Effector memory CD4-positive, alpha-beta T cell (primary cell): ENCODE results near the gene IFT80.
"Not testable (repeated sequence)": the region's sequence is repeated elsewhere in the genome, so short reads cannot be mapped to it uniquely, and the experiment has no call there.

Experiments used
- DNase-seq, 3 donors: peaks; one replicate each; pipeline ENCODE4 v3.0.0-alpha.2; 2020
- H3K27ac ChIP-seq: 2 replicates; pipeline ENCODE4 v1.7.0; 2013; ENCODE audit warnings: mild to moderate bottlenecking, low read length, moderate library complexity; ENCODE audit not compliant: insufficient read depth, poor library complexity, severe bottlenecking
- H3K27me3 ChIP-seq: replicated peaks from 2 replicates; pipeline ENCODE4 v1.7.0; 2013; ENCODE audit warnings: mild to moderate bottlenecking, low read length; ENCODE audit not compliant: insufficient read depth, control insufficient read depth, poor library complexity, severe bottlenecking
- H3K36me3 ChIP-seq: 2 replicates; pipeline ENCODE4 v1.7.0; 2013; ENCODE audit warnings: mild to moderate bottlenecking, low read length, moderate library complexity; ENCODE audit not compliant: control insufficient read depth, insufficient read depth
- H3K4me1 ChIP-seq: 2 replicates; pipeline ENCODE4 v1.7.0; 2013; ENCODE audit warnings: low read length, mild to moderate bottlenecking; ENCODE audit not compliant: control insufficient read depth, insufficient read depth, poor library complexity, severe bottlenecking
- H3K4me3 ChIP-seq: 2 replicates; pipeline ENCODE4 v1.7.0; 2013; ENCODE audit warnings: low read length, low read depth, mild to moderate bottlenecking; ENCODE audit not compliant: insufficient read depth, poor library complexity, severe bottlenecking
- H3K9me3 ChIP-seq: 2 replicates; pipeline ENCODE4 v1.7.0; 2013; ENCODE audit warnings: mild to moderate bottlenecking, low read length, moderate library complexity; ENCODE audit not compliant: control insufficient read depth

IFT80 gene

DNA sequence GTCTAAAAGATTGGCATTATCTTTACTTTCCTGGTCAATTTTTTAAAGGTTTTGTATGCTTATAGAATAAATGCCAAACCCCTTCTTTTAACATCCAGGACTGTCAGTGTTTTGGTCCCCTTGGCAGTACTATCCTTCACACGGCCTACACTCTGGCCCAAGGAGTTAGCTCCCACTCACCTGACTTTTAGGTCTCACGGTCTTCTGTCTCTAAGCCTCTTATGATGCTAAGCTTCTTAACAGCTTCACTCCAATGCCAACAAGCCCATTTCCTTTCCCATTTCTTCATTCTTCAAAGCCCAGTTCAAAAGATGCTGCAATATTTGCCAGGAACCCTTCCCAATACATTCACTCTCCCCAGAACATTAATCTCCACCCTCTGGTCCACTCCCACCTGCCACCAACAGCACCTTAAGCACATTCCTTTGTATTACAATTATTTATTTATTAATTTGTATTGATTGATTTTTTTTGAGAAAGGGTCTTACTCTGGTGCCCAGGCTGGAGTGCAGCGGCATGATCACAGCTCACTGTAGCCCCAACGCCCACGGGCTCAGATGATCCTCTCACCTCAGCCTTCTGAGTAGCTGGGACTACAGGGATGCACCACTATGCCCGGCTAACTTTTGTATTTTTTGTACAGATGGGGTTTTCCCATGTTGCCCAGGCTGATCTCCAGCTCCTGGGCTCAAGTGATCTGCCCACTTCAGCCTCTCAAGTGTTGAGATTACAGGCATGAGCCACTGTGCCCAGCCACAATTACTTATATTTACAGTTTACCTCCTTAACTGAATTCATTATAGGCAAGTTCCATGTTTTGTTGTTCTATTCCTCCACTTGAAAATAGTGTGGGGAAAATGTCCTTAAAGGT is 27.8 kb downstream of the IFT80 start:
- no peak overlapping the region for H3K27ac ChIP-seq
- no peaks in the 10 kb centered on the region for H3K27me3 ChIP-seq
- peaks cover 5% of the 10 kb centered on the region for H3K4me1 ChIP-seq
- H3K36me3 ChIP-seq: peaks cover 5% of the 10 kb centered on the region
- DNase-seq: no peak
- H3K4me3 ChIP-seq: no peak overlapping the region
- no peaks in the 10 kb centered on the region for H3K9me3 ChIP-seq

- Histone ChIP-seq H3K4me1 (peaks cover 5% of the 10 kb centered on the region), H3K4me3 (no peak overlapping the region), H3K27me3 (no peaks in the 10 kb centered on the region), H3K9me3 (no peaks in the 10 kb centered on the region), H3K36me3 (peaks cover 5% of the 10 kb centered on the region), H3K27ac (no peak overlapping the region)
- no peak for DNase-seq
These were observed 29.2 kb downstream of the IFT80 start for GRCh38 chr3:160369784-160370183.

DNA sequence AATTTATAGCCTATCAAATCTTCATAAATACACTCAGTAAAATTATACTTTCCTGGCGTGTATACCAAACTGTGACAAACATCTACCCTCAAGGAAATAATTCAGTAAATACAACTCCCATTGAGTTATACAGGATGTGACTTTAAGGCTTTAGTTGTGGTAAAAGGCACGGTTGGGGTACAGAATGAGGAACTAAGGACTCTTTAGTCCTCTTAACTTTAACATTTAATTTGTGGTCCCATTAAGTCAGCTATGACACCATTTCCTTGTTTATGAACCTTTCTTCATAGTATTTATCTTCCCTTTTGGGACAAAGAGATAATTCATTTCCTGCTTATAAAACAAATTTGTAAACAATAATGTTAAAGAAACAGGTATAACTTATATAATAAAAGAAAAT is 30.2 kb downstream of the IFT80 start:
- Histone ChIP-seq H3K36me3 (no peaks in the 10 kb centered on the region), H3K27me3 (no peaks in the 10 kb centered on the region), H3K27ac (no peak overlapping the region), H3K9me3 (no peaks in the 10 kb centered on the region), H3K4me1 (peaks cover 5% of the 10 kb centered on the region), H3K4me3 (no peak overlapping the region)
- DNase-seq: no peak

- no peak overlapping the region for H3K27ac ChIP-seq
- no peak overlapping the region for H3K4me3 ChIP-seq
- H3K4me1 ChIP-seq: peaks cover 5% of the 10 kb centered on the region
- no peak for DNase-seq
- H3K36me3 ChIP-seq: no peaks in the 10 kb centered on the region
- H3K9me3 ChIP-seq: no peaks in the 10 kb centered on the region
- H3K27me3 ChIP-seq: no peaks in the 10 kb centered on the region
These were observed 33.0 kb downstream of the IFT80 start for GRCh38 chr3:160365869-160366522.

DNA sequence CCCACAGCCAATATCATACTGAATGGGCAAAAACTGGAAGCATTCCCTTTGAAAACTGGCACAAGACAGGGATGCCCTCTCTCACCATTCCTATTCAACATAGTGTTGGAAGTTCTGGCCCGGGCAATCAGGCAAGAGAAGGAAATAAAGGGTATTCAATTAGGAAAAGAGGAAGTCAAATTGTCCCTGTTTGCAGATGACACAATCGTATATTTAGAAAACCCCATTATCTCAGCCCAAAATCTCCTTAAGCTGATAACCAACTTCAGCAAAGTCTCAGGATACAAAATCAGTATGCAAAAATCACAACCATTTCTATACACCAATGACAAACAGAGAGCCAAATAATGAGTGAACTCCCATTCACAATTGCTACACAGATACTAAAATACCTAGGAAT is 36.1 kb downstream of the IFT80 start:
- not testable (repeated sequence) for DNase-seq, H3K27ac ChIP-seq, H3K4me3 ChIP-seq, H3K4me1 ChIP-seq, H3K36me3 ChIP-seq, H3K27me3 ChIP-seq, H3K9me3 ChIP-seq

DNA sequence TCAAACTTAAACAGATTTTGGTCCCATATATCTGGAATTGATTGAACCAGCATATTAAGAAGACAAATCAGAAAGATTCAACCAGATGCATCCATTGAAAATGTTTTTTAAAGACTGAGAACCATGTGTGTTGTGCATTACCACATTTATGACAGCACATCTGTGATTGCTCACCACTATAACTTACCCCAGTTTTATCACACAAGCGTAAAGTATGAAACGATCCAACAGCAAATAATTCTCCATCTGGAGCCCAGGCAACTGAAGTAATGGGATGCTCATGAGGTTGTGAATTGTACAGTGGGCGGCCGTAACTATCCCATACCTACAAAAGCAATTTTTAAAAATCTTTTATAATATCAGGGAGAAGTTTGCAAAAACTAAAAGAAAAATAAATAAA is 43.2 kb downstream of the IFT80 start:
- Histone ChIP-seq H3K4me1 (no peaks in the 10 kb centered on the region), H3K27ac (no peak overlapping the region), H3K36me3 (no peaks in the 10 kb centered on the region), H3K9me3 (no peaks in the 10 kb centered on the region), H3K4me3 (no peak overlapping the region), H3K27me3 (no peaks in the 10 kb centered on the region)
- no peak for DNase-seq

- no peak overlapping the region for H3K4me3 ChIP-seq
- no peaks in the 10 kb centered on the region for H3K27me3 ChIP-seq
- H3K4me1 ChIP-seq: no peaks in the 10 kb centered on the region
- no peaks in the 10 kb centered on the region for H3K9me3 ChIP-seq
- H3K27ac ChIP-seq: no peak overlapping the region
- DNase-seq: no peak
- no peaks in the 10 kb centered on the region for H3K36me3 ChIP-seq
These were observed 52.5 kb downstream of the IFT80 start for GRCh38 chr3:160346511-160346910.

DNA sequence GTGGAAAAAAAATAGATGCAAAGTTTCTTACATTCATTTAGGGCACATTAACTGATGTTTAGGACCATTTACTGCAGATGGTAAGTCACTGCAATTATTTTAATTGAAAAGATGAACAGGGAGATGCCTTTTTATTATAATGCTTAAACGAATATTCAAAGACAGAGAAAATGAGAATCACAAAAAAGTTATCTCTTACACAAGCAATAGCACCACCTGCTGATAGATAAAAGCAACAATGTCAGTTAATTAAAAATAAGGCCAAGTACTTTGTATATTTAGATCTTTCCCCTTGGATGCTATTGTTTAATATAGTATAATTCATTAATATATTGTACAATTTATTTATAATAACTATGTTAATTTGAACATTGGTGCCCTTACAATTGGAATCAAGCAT is 55.9 kb downstream of the IFT80 start:
- Histone ChIP-seq H3K27me3 (no peaks in the 10 kb centered on the region), H3K4me1 (no peaks in the 10 kb centered on the region), H3K36me3 (no peaks in the 10 kb centered on the region), H3K27ac (no peak overlapping the region), H3K4me3 (no peak overlapping the region), H3K9me3 (no peaks in the 10 kb centered on the region)
- no peak for DNase-seq

DNA sequence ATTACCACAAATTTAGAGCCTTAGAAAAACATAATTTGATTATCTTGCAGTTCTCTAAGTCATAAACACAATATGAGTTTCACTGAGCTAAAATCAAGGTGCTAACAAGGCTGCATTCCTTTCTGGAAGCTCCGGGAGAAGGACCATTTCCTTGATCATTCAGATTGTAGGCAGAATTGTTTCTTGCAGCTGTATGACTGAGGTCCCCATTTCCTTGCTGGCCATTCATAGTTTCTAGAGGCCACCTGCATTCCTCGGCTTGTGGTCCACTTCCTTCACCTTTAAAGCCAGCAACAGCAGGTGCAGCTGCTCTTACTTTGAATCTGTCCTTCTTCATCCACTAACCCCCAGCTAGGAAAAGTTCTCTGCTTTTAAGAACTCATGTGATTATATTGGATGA is 58.7 kb downstream of the IFT80 start:
- no peaks in the 10 kb centered on the region for H3K9me3 ChIP-seq
- no peaks in the 10 kb centered on the region for H3K4me1 ChIP-seq
- no peaks in the 10 kb centered on the region for H3K36me3 ChIP-seq
- H3K4me3 ChIP-seq: no peak overlapping the region
- no peak overlapping the region for H3K27ac ChIP-seq
- no peak for DNase-seq
- no peaks in the 10 kb centered on the region for H3K27me3 ChIP-seq

DNA sequence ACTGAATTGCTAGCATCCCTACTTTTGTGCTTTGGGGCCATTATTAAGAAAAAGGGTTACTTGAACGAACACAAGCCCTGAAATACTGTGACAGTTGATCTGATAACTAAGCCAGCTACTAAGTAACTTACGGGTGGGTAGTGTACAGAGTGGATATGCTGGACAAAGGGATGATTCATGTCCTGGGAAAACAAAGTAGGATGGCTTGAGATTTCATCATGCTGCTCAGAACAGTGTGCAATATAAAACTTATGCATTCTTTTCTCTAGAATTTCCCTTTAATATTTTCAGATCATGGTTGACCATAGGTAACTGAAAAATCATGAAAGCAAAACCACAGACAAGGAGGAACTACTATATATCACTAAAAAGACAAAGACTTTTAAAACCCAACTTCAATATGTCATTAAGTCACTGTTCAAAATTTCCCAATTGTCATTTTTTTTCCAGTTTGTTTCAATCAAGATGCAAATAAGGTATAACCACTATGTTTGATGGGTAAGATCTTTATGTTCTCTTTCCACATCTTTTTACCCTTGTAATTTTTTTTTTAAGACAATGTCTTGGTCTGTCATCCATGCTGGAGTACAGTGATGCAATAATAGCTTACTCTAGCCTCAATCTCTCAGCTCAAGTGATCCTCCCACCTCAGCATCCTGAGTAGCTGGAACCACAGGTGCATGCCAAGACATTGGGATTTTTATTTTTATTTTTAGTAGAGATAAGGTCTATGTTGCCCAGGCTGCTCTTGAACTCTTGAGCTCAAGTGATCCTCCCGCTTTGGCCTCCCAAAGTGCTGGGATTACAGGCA is 67.7 kb downstream of the IFT80 start:
- no peak overlapping the region for H3K4me3 ChIP-seq
- H3K27me3 ChIP-seq: no peaks in the 10 kb centered on the region
- no peaks in the 10 kb centered on the region for H3K9me3 ChIP-seq
- DNase-seq: no peak
- no peaks in the 10 kb centered on the region for H3K36me3 ChIP-seq
- no peak overlapping the region for H3K27ac ChIP-seq
- H3K4me1 ChIP-seq: no peaks in the 10 kb centered on the region
